IgD-negative memory B cell (primary cell): ENCODE results near the gene CLCA2. TPM values are rescaled to one million over a fixed set of nuclear protein-coding genes. Genes with fewer than 3 reads are reported as not detected.

ENCODE experiments used
- H3K27ac Mint-ChIP-seq, 3 donors: one replicate each; pipeline ENCODE4 v1.8.0; 2020 to 2022; ENCODE audit warnings: mild to moderate bottlenecking in 3 of 3, mixed read lengths in 3 of 3, moderate library complexity in 1 of 3
- H3K27me3 Mint-ChIP-seq: one replicate; pipeline ENCODE4 v1.8.0; 2021; ENCODE audit warnings: mixed read lengths
- H3K36me3 Mint-ChIP-seq: one replicate; pipeline ENCODE4 v1.8.0; 2020; ENCODE audit warnings: mild to moderate bottlenecking, mixed read lengths
- H3K4me1 Mint-ChIP-seq, 3 donors: one replicate each; pipeline ENCODE4 v1.8.0; 2020 to 2022; ENCODE audit warnings: mixed read lengths in 3 of 3, mild to moderate bottlenecking in 1 of 3
- H3K4me3 Mint-ChIP-seq, 4 donors: one replicate each; pipeline ENCODE4 v1.8.0; 2020 to 2022; ENCODE audit warnings: mild to moderate bottlenecking in 4 of 4, mixed read lengths in 4 of 4, moderate library complexity in 3 of 4
- H3K9me3 Mint-ChIP-seq, 3 donors: one replicate each; pipeline ENCODE4 v1.8.0; 2020 to 2021; ENCODE audit warnings: mixed read lengths in 3 of 3, mild to moderate bottlenecking in 1 of 3
- polyA plus RNA-seq: library from polyadenylated mRNA; unstranded; fragments of 300-500 nt; fragmentation: Illumina TruSeq; gene quantifications from one replicate; pipeline ENCODE4 v1.2.3, GENCODE V29; 2021

CLCA2 gene
- polyA plus RNA-seq, 1 donor from 2014 or later = not detected

- no peaks in the 10 kb centered on the region for H3K4me1 Mint-ChIP-seq
- H3K9me3 Mint-ChIP-seq = no peaks in the 10 kb centered on the region
- no peaks in the 10 kb centered on the region for H3K36me3 Mint-ChIP-seq
- peaks cover 1% of the 10 kb centered on the region for H3K27me3 Mint-ChIP-seq
- no peak overlapping the region for H3K4me3 Mint-ChIP-seq
- H3K27ac Mint-ChIP-seq = no peak overlapping the region
Observed at GRCh38 chr1:86409416-86410021, 14.5 kb upstream of the CLCA2 start.

GRCh38 chr1:86410879-86411278, 13.1 kb upstream of the CLCA2 start:
- Mint-ChIP-seq H3K9me3 (no peaks in the 10 kb centered on the region), H3K4me1 (no peaks in the 10 kb centered on the region)

GRCh38 chr1:86416343-86416742, 7.6 kb upstream of the CLCA2 start:
- Mint-ChIP-seq H3K27me3 (peaks cover 2% of the 10 kb centered on the region), H3K36me3 (no peaks in the 10 kb centered on the region)

More at GRCh38 chr1:86410879-86411278, 13.1 kb upstream of the CLCA2 start:
- Mint-ChIP-seq H3K36me3 (no peaks in the 10 kb centered on the region), H3K27ac (no peak overlapping the region), H3K4me3 (no peak overlapping the region), H3K27me3 (peaks cover 1% of the 10 kb centered on the region)

GRCh38 chr1:86419277-86419903, 4.6 kb upstream of the CLCA2 start:
- Mint-ChIP-seq H3K4me1 (peaks cover 3 to 5% (median 4%) of the 10 kb centered on the region in 3 donors), H3K27ac (peak overlapping the region in 1 of 3 donors; percentile 8), H3K36me3 (no peaks in the 10 kb centered on the region), H3K9me3 (no peaks in the 10 kb centered on the region), H3K27me3 (peaks cover 11% of the 10 kb centered on the region), H3K4me3 (peak overlapping the region in 3 of 4 donors; percentile 74 to 93 (median 77))

More at GRCh38 chr1:86416343-86416742, 7.6 kb upstream of the CLCA2 start:
- Mint-ChIP-seq H3K4me3 (no peak overlapping the region), H3K4me1 (peaks cover 3 to 5% (median 4%) of the 10 kb centered on the region in 3 donors), H3K27ac (no peak overlapping the region), H3K9me3 (no peaks in the 10 kb centered on the region)

GRCh38 chr1:86421601-86422280, 2.2 kb upstream of the CLCA2 start:
- Mint-ChIP-seq H3K4me3 (no peak overlapping the region), H3K9me3 (no peaks in the 10 kb centered on the region), H3K4me1 (peaks cover 3 to 5% (median 4%) of the 10 kb centered on the region in 3 donors)

GRCh38 chr1:86423473-86423872, 498 bp upstream of the CLCA2 start:
- peaks cover 12% of the 10 kb centered on the region for H3K27me3 Mint-ChIP-seq
- no peak overlapping the region for H3K4me3 Mint-ChIP-seq
- H3K36me3 Mint-ChIP-seq = no peaks in the 10 kb centered on the region
- H3K9me3 Mint-ChIP-seq = no peaks in the 10 kb centered on the region
- no peak overlapping the region for H3K27ac Mint-ChIP-seq
- peaks cover 3 to 5% (median 4%) of the 10 kb centered on the region in 3 donors for H3K4me1 Mint-ChIP-seq

More at GRCh38 chr1:86421601-86422280, 2.2 kb upstream of the CLCA2 start:
- no peak overlapping the region for H3K27ac Mint-ChIP-seq
- peaks cover 12% of the 10 kb centered on the region for H3K27me3 Mint-ChIP-seq
- H3K36me3 Mint-ChIP-seq = no peaks in the 10 kb centered on the region

- peaks cover 4% of the 10 kb centered on the region for H3K27me3 Mint-ChIP-seq
- no peak overlapping the region for H3K4me3 Mint-ChIP-seq
- H3K9me3 Mint-ChIP-seq = no peaks in the 10 kb centered on the region
- no peaks in the 10 kb centered on the region for H3K36me3 Mint-ChIP-seq
- no peaks in the 10 kb centered on the region for H3K4me1 Mint-ChIP-seq
- no peak overlapping the region for H3K27ac Mint-ChIP-seq
Observed at GRCh38 chr1:86429122-86429725, 5.3 kb downstream of the CLCA2 start.

GRCh38 chr1:86429835-86430234, 5.9 kb downstream of the CLCA2 start:
- H3K27ac Mint-ChIP-seq = no peak overlapping the region
- H3K27me3 Mint-ChIP-seq = peaks cover 4% of the 10 kb centered on the region
- H3K4me3 Mint-ChIP-seq = no peak overlapping the region
- no peaks in the 10 kb centered on the region for H3K36me3 Mint-ChIP-seq
- H3K4me1 Mint-ChIP-seq = no peaks in the 10 kb centered on the region
- no peaks in the 10 kb centered on the region for H3K9me3 Mint-ChIP-seq

- no peak overlapping the region for H3K27ac Mint-ChIP-seq
Observed at GRCh38 chr1:86430376-86430775, 6.4 kb downstream of the CLCA2 start.

GRCh38 chr1:86434059-86434458, 10.1 kb downstream of the CLCA2 start:
- no peaks in the 10 kb centered on the region for H3K4me1 Mint-ChIP-seq
- H3K27ac Mint-ChIP-seq = no peak overlapping the region
- no peak overlapping the region for H3K4me3 Mint-ChIP-seq
- no peaks in the 10 kb centered on the region for H3K36me3 Mint-ChIP-seq
- H3K9me3 Mint-ChIP-seq = no peaks in the 10 kb centered on the region
- H3K27me3 Mint-ChIP-seq = peaks cover 6% of the 10 kb centered on the region

More at GRCh38 chr1:86430376-86430775, 6.4 kb downstream of the CLCA2 start:
- H3K36me3 Mint-ChIP-seq = no peaks in the 10 kb centered on the region
- H3K9me3 Mint-ChIP-seq = no peaks in the 10 kb centered on the region
- no peak overlapping the region for H3K4me3 Mint-ChIP-seq
- H3K4me1 Mint-ChIP-seq = no peaks in the 10 kb centered on the region
- H3K27me3 Mint-ChIP-seq = peaks cover 4% of the 10 kb centered on the region

GRCh38 chr1:86435327-86435726, 11.4 kb downstream of the CLCA2 start:
- H3K27ac Mint-ChIP-seq = no peak overlapping the region
- H3K27me3 Mint-ChIP-seq = peaks cover 6% of the 10 kb centered on the region
- H3K9me3 Mint-ChIP-seq = no peaks in the 10 kb centered on the region
- no peak overlapping the region for H3K4me3 Mint-ChIP-seq
- no peaks in the 10 kb centered on the region for H3K4me1 Mint-ChIP-seq
- H3K36me3 Mint-ChIP-seq = no peaks in the 10 kb centered on the region

GRCh38 chr1:86436041-86436440, 12.1 kb downstream of the CLCA2 start:
- Mint-ChIP-seq H3K36me3 (no peaks in the 10 kb centered on the region), H3K27ac (no peak overlapping the region), H3K9me3 (no peaks in the 10 kb centered on the region), H3K4me1 (no peaks in the 10 kb centered on the region), H3K27me3 (peaks cover 6% of the 10 kb centered on the region), H3K4me3 (no peak overlapping the region)

- H3K36me3 Mint-ChIP-seq = no peaks in the 10 kb centered on the region
- H3K9me3 Mint-ChIP-seq = no peaks in the 10 kb centered on the region
- H3K4me1 Mint-ChIP-seq = peaks cover 0 to 4% (median 0%) of the 10 kb centered on the region in 3 donors
- H3K4me3 Mint-ChIP-seq = no peak overlapping the region
- H3K27ac Mint-ChIP-seq = no peak overlapping the region
- peaks cover 2% of the 10 kb centered on the region for H3K27me3 Mint-ChIP-seq
Observed at GRCh38 chr1:86441581-86441980, 17.6 kb downstream of the CLCA2 start.

GRCh38 chr1:86441997-86442396, 18.0 kb downstream of the CLCA2 start:
- H3K27ac Mint-ChIP-seq = no peak overlapping the region

GRCh38 chr1:86445919-86446318, 21.9 kb downstream of the CLCA2 start:
- no peaks in the 10 kb centered on the region for H3K36me3 Mint-ChIP-seq
- peaks cover 2% of the 10 kb centered on the region for H3K27me3 Mint-ChIP-seq
- H3K4me1 Mint-ChIP-seq = peaks cover 0 to 4% (median 0%) of the 10 kb centered on the region in 3 donors
- H3K27ac Mint-ChIP-seq = no peak overlapping the region
- H3K9me3 Mint-ChIP-seq = no peaks in the 10 kb centered on the region
- H3K4me3 Mint-ChIP-seq = no peak overlapping the region

More at GRCh38 chr1:86441997-86442396, 18.0 kb downstream of the CLCA2 start:
- Mint-ChIP-seq H3K4me1 (peaks cover 0 to 4% (median 0%) of the 10 kb centered on the region in 3 donors), H3K9me3 (no peaks in the 10 kb centered on the region), H3K27me3 (peaks cover 2% of the 10 kb centered on the region), H3K4me3 (no peak overlapping the region), H3K36me3 (no peaks in the 10 kb centered on the region)
